Nasal cavity respiratory epithelium epithelial cell of viscerocranial mucosa (primary cell): ENCODE measurements around the gene VCX3B. TPM values are rescaled to one million over a fixed set of nuclear protein-coding genes. Genes with fewer than 3 reads are reported as not detected.

Source experiments
- total RNA-seq: library from RNA; depleted of rRNA; stranded (reverse); fragments of >200 nt; gene quantifications from 2 replicates; pipeline ENCODE4 v1.2.3, GENCODE V29; 2014

VCX3B gene
- not detected in 2 replicates for total RNA-seq

DNA sequence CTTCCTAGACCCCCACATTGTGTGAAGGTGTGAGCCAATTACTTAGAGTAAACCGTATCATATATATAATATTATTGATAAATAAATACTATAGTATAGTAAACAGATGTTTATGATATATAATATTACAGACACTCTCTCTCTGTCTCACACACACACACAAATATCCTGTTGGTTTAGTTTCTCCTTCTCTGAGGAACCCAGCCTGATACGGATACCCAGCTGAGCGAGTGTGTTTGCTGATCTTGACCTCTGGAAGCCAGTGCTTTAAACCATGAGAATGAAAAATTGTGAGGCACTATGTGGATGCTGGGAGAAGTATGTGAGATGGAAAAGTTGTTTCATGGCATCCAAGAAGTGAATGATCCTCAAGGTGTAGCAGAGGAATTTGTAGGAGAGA is at the start of gene VCX3B:
TSS of gene VCX3B (plus strand) at position 301 of the 400 bp plus-strand sequence. CDS start 621 bp downstream, outside the sequence.

